ENCODE results near the gene MANEA.

MANEA gene

GRCh38 chr6:95587989-95588388 lies 10.7 kb downstream of the MANEA start:
- FAIRE-seq (no peak), DNase-seq (ENCODE audit: insufficient read length, low spot score) (no peak)
- no peak for TF ChIP-seq CTCF (IDR thresholded peaks at IDR 0.05; ENCODE audit: insufficient read depth, missing control alignments)

GRCh38 chr6:95589067-95589466 lies 11.7 kb downstream of the MANEA start:
- no peak for TF ChIP-seq CTCF (IDR thresholded peaks at IDR 0.05; ENCODE audit: insufficient read depth, missing control alignments)
- FAIRE-seq (no peak), DNase-seq (ENCODE audit: insufficient read length, low spot score) (no peak)

- no peak for TF ChIP-seq CTCF (IDR thresholded peaks at IDR 0.05; ENCODE audit: insufficient read depth, missing control alignments)
- DNase-seq (ENCODE audit: insufficient read length, low spot score), result no peak
- FAIRE-seq, result peak; percentile 38
Measured at GRCh38 chr6:95589826-95590570, 12.7 kb downstream of the MANEA start.

- no peak for FAIRE-seq
- DNase-seq (ENCODE audit: insufficient read length, low spot score), result no peak
- no peak for TF ChIP-seq CTCF (IDR thresholded peaks at IDR 0.05; ENCODE audit: insufficient read depth, missing control alignments)
Measured at GRCh38 chr6:95593025-95593424, 15.7 kb downstream of the MANEA start.

DNA sequence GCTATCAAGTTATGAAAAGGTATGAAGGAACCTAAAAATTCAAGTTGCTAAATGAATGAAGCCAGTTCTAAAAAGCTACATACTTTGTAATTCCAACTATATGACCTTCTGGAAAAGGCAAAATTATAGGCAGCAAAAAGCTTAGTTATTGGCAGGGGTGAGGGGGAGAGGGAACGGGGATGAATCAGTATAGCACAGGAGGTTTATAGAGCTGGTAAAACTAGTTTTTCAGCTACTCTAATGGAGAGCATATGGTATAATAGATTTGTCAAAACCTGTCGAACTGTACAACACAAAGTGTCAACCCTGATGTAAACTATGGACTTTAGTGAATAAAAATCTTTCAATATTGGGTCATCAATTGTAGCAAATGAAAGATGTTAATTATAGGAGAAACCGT lies 18.7 kb downstream of the MANEA start:
- FAIRE-seq (no peak), DNase-seq (ENCODE audit: insufficient read length, low spot score) (no peak)
- TF ChIP-seq CTCF (IDR thresholded peaks at IDR 0.05; ENCODE audit: insufficient read depth, missing control alignments), result no peak

- TF ChIP-seq CTCF (IDR thresholded peaks at IDR 0.05; ENCODE audit: insufficient read depth, missing control alignments), result no peak
- DNase-seq (ENCODE audit: insufficient read length, low spot score) (no peak), FAIRE-seq (no peak)
Measured at GRCh38 chr6:95599706-95600105, 22.4 kb downstream of the MANEA start.

GRCh38 chr6:95601133-95601532 lies 23.8 kb downstream of the MANEA start:
- no peak for TF ChIP-seq CTCF (IDR thresholded peaks at IDR 0.05; ENCODE audit: insufficient read depth, missing control alignments)
- no peak for FAIRE-seq
- DNase-seq (ENCODE audit: insufficient read length, low spot score), result no peak
